Choroid plexus epithelial cell (primary cell): ENCODE measurements around the gene SH3BP1.

ENCODE experiments used
- DNase-seq: peaks from one replicate; pipeline ENCODE4 v3.0.0-alpha.2; 2010; ENCODE audit warnings: low read depth
- H3K4me3 ChIP-seq: 2 replicates; pipeline ENCODE4 v1.5.1; 2011; ENCODE audit warnings: low read depth, mild to moderate bottlenecking, control low read depth, low read length, moderate library complexity
- TF ChIP-seq, protein P1 (sequence below): conservative IDR thresholded peaks from 2 replicates; pipeline ENCODE4 v1.5.1; 2011; ENCODE audit warnings: low read depth, mild to moderate bottlenecking, control low read depth, inconsistent platforms, low read length, moderate library complexity

Gene SH3BP1

DNA sequence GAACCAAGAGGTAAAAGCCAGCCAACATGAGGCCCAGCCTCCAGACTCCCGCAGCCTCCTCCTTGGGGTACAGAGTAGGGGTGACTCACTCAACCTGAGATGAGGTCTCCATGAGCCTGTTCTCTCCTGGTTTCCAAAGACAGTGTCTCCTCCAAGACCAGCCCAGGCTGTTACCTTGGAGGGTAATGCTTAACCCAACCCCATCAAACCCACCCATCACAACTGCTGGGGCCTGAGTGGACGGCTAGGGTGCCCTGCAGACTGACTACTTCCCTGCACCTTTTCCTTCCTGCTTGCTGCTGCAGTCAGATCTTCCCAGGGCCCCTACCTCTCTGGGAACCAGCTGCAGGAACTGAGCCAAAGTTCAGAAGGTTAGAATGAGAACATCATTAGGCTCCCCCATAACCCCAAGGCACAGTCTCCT, 41.5 kb downstream of the SH3BP1 start:
- TF ChIP-seq, protein P1, sequence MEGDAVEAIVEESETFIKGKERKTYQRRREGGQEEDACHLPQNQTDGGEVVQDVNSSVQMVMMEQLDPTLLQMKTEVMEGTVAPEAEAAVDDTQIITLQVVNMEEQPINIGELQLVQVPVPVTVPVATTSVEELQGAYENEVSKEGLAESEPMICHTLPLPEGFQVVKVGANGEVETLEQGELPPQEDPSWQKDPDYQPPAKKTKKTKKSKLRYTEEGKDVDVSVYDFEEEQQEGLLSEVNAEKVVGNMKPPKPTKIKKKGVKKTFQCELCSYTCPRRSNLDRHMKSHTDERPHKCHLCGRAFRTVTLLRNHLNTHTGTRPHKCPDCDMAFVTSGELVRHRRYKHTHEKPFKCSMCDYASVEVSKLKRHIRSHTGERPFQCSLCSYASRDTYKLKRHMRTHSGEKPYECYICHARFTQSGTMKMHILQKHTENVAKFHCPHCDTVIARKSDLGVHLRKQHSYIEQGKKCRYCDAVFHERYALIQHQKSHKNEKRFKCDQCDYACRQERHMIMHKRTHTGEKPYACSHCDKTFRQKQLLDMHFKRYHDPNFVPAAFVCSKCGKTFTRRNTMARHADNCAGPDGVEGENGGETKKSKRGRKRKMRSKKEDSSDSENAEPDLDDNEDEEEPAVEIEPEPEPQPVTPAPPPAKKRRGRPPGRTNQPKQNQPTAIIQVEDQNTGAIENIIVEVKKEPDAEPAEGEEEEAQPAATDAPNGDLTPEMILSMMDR = no peak
- peak; percentile 49 for DNase-seq
- no peak overlapping the region for H3K4me3 ChIP-seq

DNA sequence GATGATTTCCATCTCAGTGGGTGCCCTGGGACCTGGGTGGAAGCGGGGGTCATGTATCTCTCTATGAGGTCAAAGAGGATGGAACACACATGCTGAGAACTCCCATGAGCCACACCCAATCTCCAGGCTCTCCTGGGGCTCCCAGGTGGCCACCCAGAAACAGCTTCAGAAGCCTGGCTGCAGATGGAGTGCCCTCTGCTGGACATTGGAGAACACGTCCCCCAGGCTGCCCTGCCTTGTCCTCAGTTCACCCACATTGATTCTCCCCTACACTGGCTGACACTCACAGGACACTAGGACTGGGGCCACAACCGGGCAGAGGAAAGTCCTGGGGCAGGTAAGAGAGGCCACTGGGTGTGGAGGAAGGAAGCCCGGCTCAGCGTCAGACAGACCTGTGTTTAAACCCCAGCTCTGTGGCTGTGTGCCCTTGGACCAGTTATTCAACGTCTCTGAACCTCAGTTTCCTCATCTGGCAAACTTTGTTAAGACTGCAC, 42.1 kb downstream of the SH3BP1 start:
- H3K4me3 ChIP-seq = no peak overlapping the region
- DNase-seq = peak; percentile 88
- TF ChIP-seq, protein P1 = peak; percentile 96

DNA sequence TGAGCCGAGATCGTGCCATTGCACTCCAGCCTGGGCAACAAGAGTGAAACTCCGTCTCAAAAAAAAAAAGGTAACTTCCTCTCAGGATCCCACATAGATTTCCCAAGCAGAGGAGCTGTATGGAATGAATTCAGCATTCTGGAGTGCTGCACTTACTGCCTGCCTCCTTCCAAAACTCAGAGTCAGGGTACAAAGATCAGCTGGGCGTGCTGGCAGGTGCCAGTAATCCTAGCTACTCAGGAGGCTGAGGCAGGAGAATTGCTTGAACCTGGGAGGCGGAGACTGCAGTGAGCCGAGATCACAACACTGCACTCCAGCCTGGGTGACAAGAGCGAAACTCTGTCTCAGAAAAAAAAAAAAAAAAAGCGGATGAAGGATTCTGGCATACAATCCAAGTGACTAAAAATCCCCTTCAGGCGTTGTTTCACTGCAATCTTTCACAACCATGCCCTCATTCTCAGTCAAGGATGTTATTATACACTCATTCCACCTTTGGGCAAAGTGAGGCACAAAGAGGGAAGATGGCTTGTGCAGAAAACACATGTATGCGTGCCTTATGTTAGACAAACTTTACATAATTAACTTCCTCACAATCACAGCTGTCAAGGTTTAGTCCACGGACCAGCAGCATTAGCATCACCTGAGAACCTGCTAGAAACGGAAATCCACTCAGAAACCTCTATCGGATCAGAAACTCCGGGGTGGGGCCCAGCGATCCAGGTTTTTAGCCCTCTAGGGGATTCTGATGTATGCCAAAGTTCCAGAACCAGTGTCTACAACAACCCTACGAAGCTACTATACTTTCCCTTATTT, 45.5 kb downstream of the SH3BP1 start:
- TF ChIP-seq, protein P1 = no peak
- no peak overlapping the region for H3K4me3 ChIP-seq
- DNase-seq = no peak

DNA sequence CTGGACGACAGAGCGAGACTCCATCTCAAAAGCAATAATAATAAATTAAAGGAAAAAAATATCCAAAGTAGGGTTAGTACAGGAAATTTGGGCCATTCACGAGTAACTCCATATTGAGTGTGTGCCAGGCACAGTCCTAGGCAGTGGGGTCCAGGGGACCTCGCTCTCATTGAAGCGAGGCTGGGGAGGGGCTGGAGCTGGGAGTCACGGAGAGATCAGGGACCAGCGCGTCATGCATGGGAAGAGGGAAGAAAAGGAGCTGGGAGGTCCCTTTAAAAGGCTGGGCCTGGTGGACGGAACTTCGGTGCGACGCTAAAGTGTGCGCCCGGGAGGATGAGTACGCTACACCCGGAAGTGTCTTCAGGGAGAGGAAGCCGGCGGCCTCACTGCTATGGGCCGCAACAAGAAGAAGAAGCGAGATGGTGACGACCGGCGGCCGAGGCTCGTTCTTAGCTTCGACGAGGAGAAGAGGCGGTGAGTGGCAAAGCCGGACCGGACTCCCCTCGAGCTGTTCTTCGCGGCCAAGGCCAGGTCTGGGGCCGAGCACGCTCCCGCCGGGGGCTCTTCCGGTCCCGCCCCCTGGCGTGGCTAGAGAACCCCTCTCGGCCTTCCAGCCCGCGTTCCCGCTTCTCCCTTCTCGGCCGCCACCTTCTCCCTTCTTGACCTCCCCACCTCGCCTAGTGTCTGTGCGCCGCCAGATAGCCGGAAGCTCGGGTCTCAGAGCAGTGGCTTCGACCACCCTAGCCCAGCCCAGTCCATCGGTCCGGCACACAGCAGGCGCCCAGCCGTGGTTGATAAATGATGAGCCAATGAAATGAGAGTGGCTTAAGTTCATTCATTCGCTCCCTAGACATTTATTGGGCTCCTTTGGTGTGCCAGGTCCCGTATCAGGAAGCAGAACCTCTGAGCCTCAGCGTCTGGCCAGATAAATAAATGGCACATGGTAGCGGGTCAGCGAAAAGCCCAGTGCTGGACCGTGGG, 46.8 kb downstream of the SH3BP1 start, which contains the start of gene NOL12:
Gene NOL12, plus strand, starts transcription at position 342 of the 981 bp plus-strand sequence. Its CDS starts 50 bp downstream, at position 392.
- TF ChIP-seq, protein P1 = no peak
- H3K4me3 ChIP-seq = peak within 1 kb of the TSS; percentile 93
- DNase-seq = peak; percentile 90

DNA sequence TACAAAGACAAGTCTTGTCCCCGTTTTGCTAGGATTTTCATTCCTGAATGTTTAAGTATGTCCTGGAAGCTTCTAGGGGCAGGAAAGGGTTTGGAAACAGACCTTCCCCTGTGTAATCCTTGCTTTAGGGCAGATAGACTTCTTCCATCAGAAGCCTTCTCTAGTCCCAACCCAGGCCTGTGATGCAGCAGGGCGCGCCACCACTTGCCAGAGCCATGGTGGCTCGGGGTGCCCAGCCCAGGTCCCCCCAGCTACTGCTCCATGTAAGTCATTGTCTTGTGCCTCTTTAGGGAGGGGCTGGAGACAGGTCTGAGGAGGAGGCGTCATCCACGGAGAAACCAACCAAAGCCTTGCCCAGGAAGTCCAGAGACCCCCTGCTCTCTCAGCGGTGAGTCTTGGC, 50.9 kb downstream of the SH3BP1 start:
- TF ChIP-seq, protein P1 = no peak
- no peak for DNase-seq
- no peak overlapping the region for H3K4me3 ChIP-seq

DNA sequence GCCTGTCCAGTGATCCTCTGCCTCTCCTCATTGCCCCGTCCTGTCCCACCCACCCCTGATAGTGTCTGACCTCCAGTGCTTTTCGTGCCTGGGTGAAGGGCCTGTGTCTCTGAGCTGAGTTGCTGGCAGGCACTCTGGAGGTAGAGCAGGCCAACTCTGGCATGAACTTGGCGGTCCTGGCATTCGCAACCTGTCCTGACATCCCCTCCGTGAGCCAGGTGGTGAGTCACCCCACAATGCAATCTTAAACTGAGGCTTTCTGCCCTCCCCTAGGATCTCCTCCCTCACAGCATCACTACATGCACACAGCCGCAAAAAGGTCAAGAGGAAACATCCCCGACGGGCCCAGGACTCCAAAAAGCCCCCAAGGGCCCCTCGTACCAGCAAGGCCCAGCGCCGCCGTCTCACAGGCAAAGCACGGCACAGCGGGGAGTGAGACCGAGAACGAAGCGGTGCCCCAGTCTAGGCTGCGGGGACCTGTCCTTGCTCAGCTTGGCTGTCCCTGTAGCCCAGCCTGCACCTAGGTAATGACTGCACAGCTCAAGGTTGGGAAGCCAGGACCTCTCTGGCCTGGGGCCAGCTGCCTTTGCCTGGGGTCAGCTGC, 51.5 kb downstream of the SH3BP1 start:
- no peak for DNase-seq
- no peak overlapping the region for H3K4me3 ChIP-seq
- TF ChIP-seq, protein P1 = no peak
